ENCODE results near the gene STUM. TPM values are rescaled to one million over a fixed set of nuclear protein-coding genes. Genes with fewer than 3 reads are reported as not detected.

Gene STUM
- total and polyA plus RNA-seq, 2 of the 8 experiments (the other 6 are each of a cell fraction or from before 2014, with no cell fraction given) = 0.76 to 1.2 TPM

DNA sequence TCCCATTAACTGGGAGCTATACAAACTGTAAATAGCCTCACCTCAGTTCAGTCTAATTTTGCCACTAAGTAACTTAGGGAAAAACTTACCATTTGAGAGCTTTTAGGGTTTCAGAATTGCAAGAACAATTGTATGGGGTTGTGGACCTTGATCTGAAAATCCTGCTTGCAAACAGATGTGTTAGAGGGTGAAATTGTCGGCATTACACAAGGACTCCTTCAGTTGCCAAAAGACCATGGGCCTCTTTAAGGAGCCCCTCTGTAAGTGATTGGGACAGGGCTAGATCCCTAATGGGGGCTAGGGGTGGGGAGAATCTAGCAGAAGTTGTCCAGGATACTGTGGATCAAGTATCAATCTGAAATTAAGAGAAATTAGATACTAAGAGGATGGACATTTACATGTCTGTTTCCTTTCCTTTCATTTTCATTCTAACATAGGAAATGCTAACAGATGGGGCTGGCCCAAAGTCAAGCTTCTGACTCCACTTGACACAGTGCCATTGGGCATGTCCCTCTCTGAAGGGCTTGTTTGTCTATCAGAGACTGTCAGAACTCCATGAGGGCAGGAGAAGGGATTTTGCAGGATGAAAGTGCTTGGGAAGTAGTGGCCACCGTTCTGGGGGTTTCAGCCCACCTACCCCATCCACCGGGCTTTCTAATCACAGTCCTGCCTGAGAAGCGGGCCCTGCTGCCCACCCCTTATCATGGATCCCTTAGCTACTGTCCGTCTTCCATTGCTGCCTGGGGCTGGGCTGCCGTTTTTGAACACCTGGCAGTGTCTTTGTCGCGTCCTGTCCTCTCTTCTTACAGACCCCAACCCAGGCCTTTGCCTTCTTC is 54.7 kb downstream of the STUM start:
- POLR2A ChIA-PET (ENCODE audit: partially characterized antibody) = no interaction called here
- H3K23me2 ChIP-seq (ENCODE audit: low read depth, low read length) = no peaks in the 10 kb centered on the region
- WGBS, 2 experiments (ENCODE audit: extremely low coverage in 1 of 2, insufficient coverage in 1 of 2, insufficient read length in 1 of 2, insufficient replicate concordance in 2 of 2, low coverage in 1 of 2, low lambda C conversion rate in 2 of 2, missing lambda C conversion rate in 1 of 2) = 86% methylated on average over 8 of the region's 8 CpGs; no CpG with 5 or more reads in 1 of the 2 experiments

More for the DNA sequence above, 54.7 kb downstream of the STUM start:
- H3K79me2 ChIP-seq (ENCODE audit: control insufficient read depth in 1 of 2, insufficient read depth in 2 of 2, low read length in 2 of 2) = no peaks in the 10 kb centered on the region
- H2BK5ac ChIP-seq (ENCODE audit: low read depth, low read length) = no peak overlapping the region
- H4K20me1 ChIP-seq (replicated peaks in 1 of 2; ENCODE audit: control insufficient read depth in 1 of 2, insufficient read depth in 2 of 2, low read length in 2 of 2) = no peaks in the 10 kb centered on the region
- no peak overlapping the region for H4K91ac ChIP-seq (replicated peaks; ENCODE audit: insufficient read length, low read length)
- H3K4me1 ChIP-seq (replicated peaks in 1 of 4; ENCODE audit: control insufficient read depth in 3 of 4, insufficient read depth in 4 of 4, low read length in 3 of 4) = peaks cover 0 to 27% (median 13%) of the 10 kb centered on the region in 4 experiments; a peak in 6 of 7 replicates
- H4K5ac ChIP-seq (ENCODE audit: insufficient read length, low read depth, low read length) = no peak overlapping the region
- 0 out of 2 replicates have a peak overlapping the region, but pooled peaks have one; percentile 88 for H2BK15ac ChIP-seq (ENCODE audit: low read length)
- no peak overlapping the region for H3K4me3 ChIP-seq (ENCODE audit: extremely low read depth in 1 of 4, insufficient read depth in 2 of 4, low read depth in 3 of 4, low read length in 4 of 4)
- H2BK12ac ChIP-seq (ENCODE audit: low read depth, low read length) = no peak overlapping the region
- H2BK120ac ChIP-seq (replicated peaks; ENCODE audit: low read depth, low read length) = no peak overlapping the region
- no peak overlapping the region for H2BK20ac ChIP-seq (ENCODE audit: low read length)
- TF ChIP-seq KDM5A (IDR thresholded peaks at IDR 0.05; ENCODE audit: low read length) (no peak), BACH1 (IDR thresholded peaks at IDR 0.05; ENCODE audit: low read length) (no peak), POLR2AphosphoS5 (IDR thresholded peaks at IDR 0.05; ENCODE audit: low read depth, low read length) (no peak)
- FAIRE-seq = no peak
- no peaks in the 10 kb centered on the region for H3K9me3 ChIP-seq (ENCODE audit: insufficient read depth in 2 of 2, low read depth in 1 of 2, low read length in 1 of 2)
- no peak overlapping the region for H3K9ac ChIP-seq (replicated peaks in 1 of 4; ENCODE audit: extremely low read depth in 1 of 4, low read depth in 3 of 4, low read length in 3 of 4)
- no peak overlapping the region for H3K23ac ChIP-seq (ENCODE audit: insufficient read length)
- H3K56ac ChIP-seq (replicated peaks; ENCODE audit: insufficient read length, low read depth, low read length) = no peak overlapping the region
- no peak overlapping the region for H3K14ac ChIP-seq (ENCODE audit: insufficient read length)
- H3K4me2 ChIP-seq (ENCODE audit: insufficient read depth in 1 of 2, low read depth in 2 of 2, low read length in 2 of 2) = no peak overlapping the region
- DNase-seq (ENCODE audit: low read depth in 1 of 2, low spot score in 2 of 2) = no peak
- H3K79me1 ChIP-seq (ENCODE audit: low read depth, low read length) = 0 out of 2 replicates have a peak, but pooled peaks cover 2% of the 10 kb centered on the region
- H3K27me3 ChIP-seq (replicated peaks in 1 of 4; ENCODE audit: control insufficient read depth in 3 of 4, extremely low read depth in 1 of 4, insufficient read depth in 3 of 4, low read length in 3 of 4) = no peaks in the 10 kb centered on the region
- H3K36me3 ChIP-seq (ENCODE audit: control insufficient read depth in 2 of 4, insufficient read depth in 4 of 4, low read length in 3 of 4) = no peaks in the 10 kb centered on the region
- no peak overlapping the region for H4K8ac ChIP-seq (ENCODE audit: extremely low read depth, insufficient read depth, low read length)
- H3K27ac ChIP-seq (ENCODE audit: low read depth, low read length) = no peak overlapping the region
- CTCF ChIA-PET (ENCODE audit: partially characterized antibody) = interaction anchor here (0.6 to 3.8 kb wide), 16 partner anchors 8 to 180 kb away, joined by 3 to 14 read pairs (median 4); no protein-coding TSS in a partner anchor
- no peak overlapping the region for H3K18ac ChIP-seq (ENCODE audit: extremely low read depth, low read length)
- no peak overlapping the region for H2AK5ac ChIP-seq (ENCODE audit: low read depth, low read length)
- H3K4ac ChIP-seq (replicated peaks; ENCODE audit: insufficient read length, low read depth, low read length) = no peak overlapping the region
- H2AFZ ChIP-seq (ENCODE audit: low read length) = no peak overlapping the region

All from H1 (cell line).